Natural killer cell (primary cell): Measurements from ENCODE around the gene KDM5B. TPM values are rescaled to one million over a fixed set of nuclear protein-coding genes. Genes with fewer than 3 reads are reported as not detected.

ENCODE experiments used
- ATAC-seq, 3 donors: fragments of 150-1000 bp in 2 of 3; fragments of 200-7000 bp in 1 of 3; cut with Tn5 transposase; 1 replicate in 1 of 3; 2 replicates in 2 of 3; pipeline ENCODE4 v1.10.0; 2021; ENCODE audit warnings: mild to moderate bottlenecking in 2 of 3, moderate library complexity in 2 of 3
- DNase-seq, 2 donors: peaks; one replicate each; pipeline versions ENCODE4 v3.0.0 to v3.0.0-alpha.2; 2013 to 2021; ENCODE audit warnings: mixed read lengths in 1 of 2
- H3K27ac ChIP-seq: one replicate; pipeline ENCODE4 v1.5.1; 2013; ENCODE audit warnings: mild to moderate bottlenecking, low read length
- H3K27me3 ChIP-seq: one replicate; pipeline ENCODE4 v1.6.1; 2013; ENCODE audit warnings: low read length; ENCODE audit not compliant: control insufficient read depth, insufficient read depth
- H3K36me3 ChIP-seq: one replicate; pipeline ENCODE4 v1.6.1; 2013; ENCODE audit warnings: low read length; ENCODE audit not compliant: control insufficient read depth, insufficient read depth
- H3K4me1 ChIP-seq: one replicate; pipeline ENCODE4 v1.6.1; 2013; ENCODE audit warnings: low read length; ENCODE audit not compliant: control insufficient read depth, insufficient read depth
- H3K4me3 ChIP-seq: one replicate; pipeline ENCODE4 v1.5.1; 2013; ENCODE audit warnings: low read length
- H3K9me3 ChIP-seq: one replicate; pipeline ENCODE4 v1.6.1; 2013; ENCODE audit warnings: low read length; ENCODE audit not compliant: control insufficient read depth, insufficient read depth
- H3K27ac Mint-ChIP-seq, 2 donors: one replicate each; pipeline ENCODE4 v1.8.0; 2022; ENCODE audit warnings: mild to moderate bottlenecking in 2 of 2, mixed read lengths in 2 of 2, moderate library complexity in 1 of 2
- H3K27me3 Mint-ChIP-seq, 2 donors: one replicate each; pipeline ENCODE4 v1.8.0; 2022; ENCODE audit warnings: low read depth in 2 of 2, mixed read lengths in 2 of 2
- H3K36me3 Mint-ChIP-seq: one replicate; pipeline ENCODE4 v1.8.0; 2022; ENCODE audit warnings: mixed read lengths
- H3K4me1 Mint-ChIP-seq, 2 donors: one replicate each; pipeline ENCODE4 v1.8.0; 2022; ENCODE audit warnings: mixed read lengths in 2 of 2
- H3K4me3 Mint-ChIP-seq: one replicate; pipeline ENCODE4 v1.8.0; 2022; ENCODE audit warnings: mild to moderate bottlenecking, moderate library complexity, mixed read lengths
- H3K9me3 Mint-ChIP-seq, 2 donors: one replicate each; pipeline ENCODE4 v1.8.0; 2022; ENCODE audit warnings: mixed read lengths in 2 of 2
- WGBS: methylation state at CpG from one replicate; pipeline ENCODE4 v1.1.7; 2013; ENCODE audit warnings: missing lambda C conversion rate; ENCODE audit not compliant: insufficient coverage; 5-methylcytosine and 5-hydroxymethylcytosine counted together
- intact Hi-C: fragments of 100-400 bp; cut with micrococcal nuclease; formaldehyde crosslinking; loops from one replicate; pipeline ENCODE4 v1.14.2; 2022
- total RNA-seq, 4 donors: library from RNA; stranded (reverse); fragments of 120-200 nt in 1 of 4; gene quantifications; one replicate each; pipeline versions ENCODE4 v1.2.3 to v1.2.4, GENCODE V29; 2013 to 2022
- TF ChIP-seq, protein P1 (sequence below): fragments of 200-600 bp; IDR thresholded peaks from one replicate; pipeline ENCODE4 v1.8.0; 2022; ENCODE audit warnings: antibody characterized with exemption

The KDM5B gene
- total RNA-seq, 3 donors from 2014 or later (not counting 1 experiment from before 2014, with no cell fraction given) = 107 to 121 (median 108) TPM

DNA sequence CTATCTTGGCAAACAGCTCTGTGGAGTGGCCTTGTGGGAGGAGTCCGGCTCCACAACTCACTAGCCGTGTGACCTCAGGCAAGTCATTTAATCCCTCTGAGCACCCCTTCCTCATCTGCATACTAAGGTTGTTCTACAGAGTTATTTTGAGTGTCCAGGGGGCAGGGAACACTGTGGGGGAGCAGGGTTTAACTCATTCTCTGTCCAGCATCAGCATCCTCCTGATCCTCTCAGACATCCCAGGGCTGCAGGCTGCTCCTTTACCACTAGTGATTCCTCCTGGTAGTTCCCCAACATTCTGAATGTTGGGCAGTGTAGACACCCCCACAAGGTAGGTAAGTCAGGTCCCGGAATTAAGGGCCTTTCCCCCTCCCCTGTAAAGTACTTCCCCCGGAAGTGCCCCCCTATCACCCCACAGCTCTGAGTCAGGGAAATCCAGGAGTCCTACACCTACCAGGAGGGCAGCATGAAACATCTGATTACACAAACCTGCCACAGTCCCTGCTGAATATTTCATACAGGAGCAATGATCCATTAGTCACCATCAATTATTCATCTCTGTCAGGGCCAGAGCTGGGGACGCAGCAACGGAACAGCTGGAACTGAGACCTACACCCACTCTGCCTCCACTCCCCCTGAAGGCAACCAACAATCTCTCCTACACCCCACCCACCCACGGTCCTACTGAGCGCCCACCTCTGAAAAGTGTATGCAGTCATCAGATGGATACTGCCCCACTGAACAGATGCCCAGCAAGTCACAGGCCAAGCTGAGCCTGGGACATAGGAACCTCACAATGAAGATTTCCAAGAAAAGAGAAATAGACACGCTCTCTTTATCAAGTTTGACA is 118.5 kb downstream of the KDM5B start:
- Mint-ChIP-seq H3K27me3 (peaks cover 33 to 49% of the 10 kb centered on the region in 2 donors), H3K36me3 (no peaks in the 10 kb centered on the region), H3K4me1 (no peaks in the 10 kb centered on the region), H3K27ac (no peak overlapping the region), H3K4me3 (no peak overlapping the region), H3K9me3 (no peaks in the 10 kb centered on the region)
- no peak overlapping the region for H3K27ac ChIP-seq
- no peaks in the 10 kb centered on the region for H3K4me1 ChIP-seq
- ATAC-seq (no peak), DNase-seq (no peak)
- intact Hi-C loops = no loop called here
- H3K4me3 ChIP-seq = no peak overlapping the region
- H3K27me3 ChIP-seq = no peaks in the 10 kb centered on the region
- TF ChIP-seq, protein P1, sequence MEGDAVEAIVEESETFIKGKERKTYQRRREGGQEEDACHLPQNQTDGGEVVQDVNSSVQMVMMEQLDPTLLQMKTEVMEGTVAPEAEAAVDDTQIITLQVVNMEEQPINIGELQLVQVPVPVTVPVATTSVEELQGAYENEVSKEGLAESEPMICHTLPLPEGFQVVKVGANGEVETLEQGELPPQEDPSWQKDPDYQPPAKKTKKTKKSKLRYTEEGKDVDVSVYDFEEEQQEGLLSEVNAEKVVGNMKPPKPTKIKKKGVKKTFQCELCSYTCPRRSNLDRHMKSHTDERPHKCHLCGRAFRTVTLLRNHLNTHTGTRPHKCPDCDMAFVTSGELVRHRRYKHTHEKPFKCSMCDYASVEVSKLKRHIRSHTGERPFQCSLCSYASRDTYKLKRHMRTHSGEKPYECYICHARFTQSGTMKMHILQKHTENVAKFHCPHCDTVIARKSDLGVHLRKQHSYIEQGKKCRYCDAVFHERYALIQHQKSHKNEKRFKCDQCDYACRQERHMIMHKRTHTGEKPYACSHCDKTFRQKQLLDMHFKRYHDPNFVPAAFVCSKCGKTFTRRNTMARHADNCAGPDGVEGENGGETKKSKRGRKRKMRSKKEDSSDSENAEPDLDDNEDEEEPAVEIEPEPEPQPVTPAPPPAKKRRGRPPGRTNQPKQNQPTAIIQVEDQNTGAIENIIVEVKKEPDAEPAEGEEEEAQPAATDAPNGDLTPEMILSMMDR = no peak
- WGBS = 78% methylated on average over 9 of the region's 9 CpGs
- no peaks in the 10 kb centered on the region for H3K9me3 ChIP-seq
- H3K36me3 ChIP-seq = no peaks in the 10 kb centered on the region

DNA sequence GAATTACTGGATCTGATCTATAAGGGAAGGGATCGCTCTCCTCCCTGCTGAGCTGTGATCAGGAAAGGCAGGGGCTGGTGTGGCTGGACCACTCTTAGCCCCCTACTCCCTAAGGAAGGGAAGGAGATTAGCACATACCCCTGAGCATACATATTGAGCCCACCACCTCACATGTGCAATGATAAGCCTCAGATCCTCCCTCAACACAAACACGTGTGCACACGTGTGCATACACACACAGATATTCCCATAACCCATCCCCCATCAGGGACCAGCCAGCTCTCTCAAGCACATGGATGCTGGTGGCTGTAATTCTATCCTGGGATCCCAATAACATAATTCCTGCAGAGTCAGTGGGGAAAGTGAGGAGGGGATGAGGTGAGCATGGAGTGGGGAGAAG is 119.1 kb downstream of the KDM5B start:
- ATAC-seq = no peak
- TF ChIP-seq, protein P1 = no peak
- intact Hi-C loops = no loop called here
- Mint-ChIP-seq H3K27me3 (peaks cover 35 to 51% of the 10 kb centered on the region in 2 donors), H3K9me3 (no peaks in the 10 kb centered on the region), H3K36me3 (no peaks in the 10 kb centered on the region), H3K27ac (no peak overlapping the region), H3K4me3 (no peak overlapping the region), H3K4me1 (no peaks in the 10 kb centered on the region)
- Histone ChIP-seq H3K4me1 (no peaks in the 10 kb centered on the region), H3K4me3 (no peak overlapping the region), H3K27me3 (no peaks in the 10 kb centered on the region), H3K27ac (no peak overlapping the region), H3K36me3 (no peaks in the 10 kb centered on the region), H3K9me3 (no peaks in the 10 kb centered on the region)
- no peak for DNase-seq
- WGBS = 74% methylated on average over 3 of the region's 3 CpGs

DNA sequence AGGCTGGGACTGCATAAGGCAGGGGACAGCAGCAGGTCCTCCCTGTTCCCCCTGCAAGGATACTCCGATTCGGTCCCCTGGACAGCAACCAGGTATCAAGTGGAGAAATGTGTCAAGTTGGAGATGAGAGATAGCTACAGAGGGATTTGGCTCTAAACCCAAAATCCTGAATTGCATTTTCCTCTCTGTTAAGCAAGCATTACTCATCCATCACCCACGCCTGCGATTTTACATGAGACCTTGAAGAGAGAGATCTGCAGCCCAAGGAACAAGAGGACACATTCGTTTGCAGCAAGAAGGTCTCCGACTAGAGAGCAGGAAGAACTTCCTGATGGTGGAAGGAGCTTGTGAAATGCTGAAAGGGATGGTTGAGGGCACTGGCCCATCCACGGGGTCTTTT is 119.8 kb downstream of the KDM5B start:
- H3K27me3 Mint-ChIP-seq = peaks cover 35 to 51% of the 10 kb centered on the region in 2 donors
- DNase-seq (no peak), ATAC-seq (no peak)
- no peaks in the 10 kb centered on the region for H3K27me3 ChIP-seq
- H3K27ac ChIP-seq = no peak overlapping the region
- TF ChIP-seq, protein P1 = no peak
- H3K36me3 ChIP-seq = no peaks in the 10 kb centered on the region
- H3K9me3 Mint-ChIP-seq = no peaks in the 10 kb centered on the region
- no peaks in the 10 kb centered on the region for H3K4me1 ChIP-seq
- intact Hi-C loops = no loop called here
- no peaks in the 10 kb centered on the region for H3K36me3 Mint-ChIP-seq
- H3K4me1 Mint-ChIP-seq = no peaks in the 10 kb centered on the region
- no peak overlapping the region for H3K4me3 ChIP-seq
- WGBS = 76% methylated on average over 7 of the region's 7 CpGs
- no peak overlapping the region for H3K4me3 Mint-ChIP-seq
- H3K9me3 ChIP-seq = no peaks in the 10 kb centered on the region
- no peak overlapping the region for H3K27ac Mint-ChIP-seq
